HCT116 (cell line): ENCODE data around the gene SEMA4C. TPM values are rescaled to one million over a fixed set of nuclear protein-coding genes. Genes with fewer than 3 reads are reported as not detected.

ENCODE experiments used
- ATAC-seq: fragments of 200-7000 bp; cut with Tn5 transposase; 2 replicates; pipeline ENCODE4 v1.9.1; 2020; ENCODE audit warnings: mild to moderate bottlenecking, moderate library complexity
- BruUV-seq: library from RNA; stranded (reverse); fragments of 400-500 nt; replicated peaks from 2 replicates; lab custom pipeline; 2021; lab: Mats Ljungman, UMichigan
- CTCF ChIA-PET: fragments of 300-600 bp; sonication (Branson Sonifier 250); formaldehyde crosslinking; loops from one replicate; lab custom pipeline; 2021; ENCODE audit warnings: antibody characterized with exemption; lab: Charles Lee
- POLR2A ChIA-PET: fragments of 300-600, 350-600 bp; sonication (Branson Sonifier 250); formaldehyde crosslinking; loops from one replicate; lab custom pipeline; 2021; ENCODE audit warnings: antibody characterized with exemption; lab: Charles Lee
- RAD21 ChIA-PET, 2 experiments: fragments of 300-600 bp; sonication (Branson Sonifier 250); formaldehyde crosslinking; loops; one replicate each; lab custom pipeline; 2023; ENCODE audit warnings: low total read pairs in 2 of 2; ENCODE audit not compliant: uncharacterized antibody in 2 of 2, unreplicated experiment in 2 of 2, low non-redundant PET in 1 of 2; lab: Charles Lee
- DNase-seq: peaks from one replicate; pipeline ENCODE4 v3.0.0-alpha.2; 2010; ENCODE audit warnings: low read depth, low spot score
- H2AFZ ChIP-seq: fragments of 200-600 bp; shearing (Covaris generic), sonication (generic); 2 replicates; pipeline ENCODE4 v1.6.1; 2017; ENCODE audit warnings: low read depth, mixed run types, mixed read lengths, antibody characterized with exemption, low read length; ENCODE audit not compliant: poor library complexity, severe bottlenecking
- H3K27ac ChIP-seq: 2 replicates; pipeline ENCODE4 v1.5.1; 2012; ENCODE audit warnings: low read depth, low read length
- H3K27me3 ChIP-seq: fragments of 200-600 bp; sonication (generic); 2 replicates; pipeline ENCODE4 v1.6.1; 2016; ENCODE audit warnings: mixed run types, low read length, mixed read lengths; ENCODE audit not compliant: insufficient read depth
- H3K36me3 ChIP-seq, 2 experiments: fragments of 200-500 bp in 1 of 2; fragments of 200-600 bp in 1 of 2; sonication (Bioruptor generic) in 1 of 2; sonication (generic) in 1 of 2; 2 replicates each; pipeline versions ENCODE4 v1.5.1 to v1.6.1; 2014 to 2016; ENCODE audit warnings: low read length in 2 of 2, inconsistent platforms in 1 of 2, mixed read lengths in 1 of 2, mixed run types in 1 of 2; ENCODE audit not compliant: insufficient read depth in 2 of 2, control insufficient read depth in 1 of 2
- H3K4me1 ChIP-seq, 2 experiments: fragments of 200-600 bp in 1 of 2; sonication (generic) in 1 of 2; 2 replicates each; pipeline versions ENCODE4 v1.5.1 to v1.6.1; 2012 to 2017; ENCODE audit warnings: low read length in 2 of 2, inconsistent platforms in 1 of 2, mild to moderate bottlenecking in 1 of 2, mixed read lengths in 1 of 2, mixed run types in 1 of 2, moderate library complexity in 1 of 2; ENCODE audit not compliant: insufficient read depth in 2 of 2, control insufficient read depth in 1 of 2
- H3K4me2 ChIP-seq: fragments of 200-600 bp; sonication (generic); 2 replicates; pipeline ENCODE4 v1.6.1; 2017; ENCODE audit warnings: mixed run types, low read length, mixed read lengths
- H3K4me3 ChIP-seq, 2 experiments: fragments of 200-600 bp in 1 of 2; sonication (generic) in 1 of 2; replicated peaks in 1 of 2; 2 replicates each; pipeline ENCODE4 v1.5.1; 2011 to 2016; ENCODE audit warnings: low read length in 2 of 2, control low read depth in 1 of 2, low read depth in 1 of 2, mild to moderate bottlenecking in 1 of 2, mixed read lengths in 1 of 2, mixed run types in 1 of 2
- H3K79me2 ChIP-seq: fragments of 200-600 bp; sonication (generic); 2 replicates; pipeline ENCODE4 v1.6.1; 2017; ENCODE audit warnings: mild to moderate bottlenecking, mixed run types, low read length, moderate library complexity, mixed read lengths; ENCODE audit not compliant: insufficient read depth
- H3K9ac ChIP-seq: fragments of 200-600 bp; sonication (generic); 2 replicates; pipeline ENCODE4 v1.6.1; 2016; ENCODE audit warnings: low read length, mixed read lengths
- H3K9me2 ChIP-seq: fragments of 200-600 bp; sonication (generic), shearing (Covaris generic); 2 replicates; pipeline ENCODE4 v1.6.1; 2017; ENCODE audit warnings: mixed run types, mild to moderate bottlenecking, moderate library complexity; ENCODE audit not compliant: insufficient read depth
- H3K9me3 ChIP-seq, 2 experiments: fragments of 200-500 bp in 1 of 2; fragments of 200-600 bp in 1 of 2; sonication (Bioruptor generic) in 1 of 2; sonication (generic) in 1 of 2; 2 replicates each; pipeline ENCODE4 v1.6.1; 2014 to 2017; ENCODE audit warnings: low read length in 2 of 2, mixed read lengths in 2 of 2, inconsistent platforms in 1 of 2, low read depth in 1 of 2, mild to moderate bottlenecking in 1 of 2, mixed run types in 1 of 2, moderate library complexity in 1 of 2; ENCODE audit not compliant: control insufficient read depth in 1 of 2, insufficient read depth in 1 of 2
- H4K20me1 ChIP-seq: fragments of 200-600 bp; sonication (generic), shearing (Covaris generic); 2 replicates; pipeline ENCODE4 v1.6.1; 2017; ENCODE audit warnings: mixed run types, mild to moderate bottlenecking, moderate library complexity; ENCODE audit not compliant: insufficient read depth
- CTCF ChIP-seq, 3 experiments: fragments of 200-600 bp in 1 of 3; sonication (generic) in 1 of 3; IDR thresholded peaks in 2 of 3; conservative IDR thresholded peaks in 1 of 3; 2 replicates each; pipeline ENCODE4 v1.5.1; 2012 to 2017; ENCODE audit warnings: low read depth in 2 of 3, low read length in 2 of 3, antibody characterized with exemption in 1 of 3, borderline replicate concordance in 1 of 3, control low read depth in 1 of 3, mild to moderate bottlenecking in 1 of 3, mixed read lengths in 1 of 3, mixed run types in 1 of 3, moderate library complexity in 1 of 3; ENCODE audit not compliant: insufficient read depth in 1 of 3
- ELF1 ChIP-seq: IDR thresholded peaks from 2 replicates; pipeline ENCODE4 v1.6.1; 2012; ENCODE audit warnings: low read depth, borderline replicate concordance
- EZH2 ChIP-seq: fragments of 200-600 bp; sonication (generic); IDR thresholded peaks from 2 replicates; pipeline ENCODE4 v1.6.1; 2017; ENCODE audit warnings: antibody characterized with exemption, mixed run types
- EZH2phosphoT487 ChIP-seq: fragments of 200-600 bp; IDR thresholded peaks from 2 replicates; pipeline ENCODE4 v1.6.1; 2018; ENCODE audit warnings: antibody characterized with exemption, borderline replicate concordance
- MAX ChIP-seq: IDR thresholded peaks from 2 replicates; pipeline ENCODE4 v1.6.1; 2012
- POLR2A ChIP-seq: IDR thresholded peaks from 2 replicates; pipeline ENCODE4 v1.7.0; 2011; ENCODE audit warnings: borderline replicate concordance; ENCODE audit not compliant: insufficient read depth, insufficient read length; ENCODE audit errors: extremely low read depth
- RAD21 ChIP-seq: IDR thresholded peaks from 2 replicates; pipeline ENCODE4 v1.6.1; 2012; ENCODE audit warnings: low read depth, mild to moderate bottlenecking
- SIN3A ChIP-seq: IDR thresholded peaks from 2 replicates; pipeline ENCODE4 v1.6.1; 2012; ENCODE audit warnings: low read depth
- TCF7L2 ChIP-seq: IDR thresholded peaks from 2 replicates; pipeline ENCODE4 v1.7.0; 2011; ENCODE audit warnings: borderline replicate concordance, inconsistent platforms; ENCODE audit not compliant: insufficient read depth, insufficient read length; ENCODE audit errors: extremely low read depth
- ZBTB33 ChIP-seq: IDR thresholded peaks from 2 replicates; pipeline ENCODE4 v1.6.1; 2011; ENCODE audit warnings: mild to moderate bottlenecking, low read length, moderate library complexity; ENCODE audit not compliant: insufficient replicate concordance; ENCODE audit errors: extremely low read depth
- ZNF274 ChIP-seq: fragments of 200-500 bp; sonication (Bioruptor generic); IDR thresholded peaks from 2 replicates; pipeline ENCODE4 v1.6.1; 2014; ENCODE audit warnings: mild to moderate bottlenecking, low read depth, low read length, inconsistent platforms
- intact Hi-C: fragments of 100-400 bp; cut with micrococcal nuclease; formaldehyde crosslinking; loops from 2 replicates; pipeline ENCODE4 v1.10.0; 2022
- total RNA-seq: library from RNA; stranded (reverse); gene quantifications from one replicate; pipeline ENCODE4 v1.2.1, GENCODE V29; 2021; ENCODE audit not compliant: unreplicated experiment

Gene SEMA4C
- total RNA-seq, 1 experiment from 2014 or later = 25.4 TPM

- Histone ChIP-seq H3K9me3 (no peaks in the 10 kb centered on the region), H3K9ac (no peak overlapping the region), H3K27ac (no peak overlapping the region), H4K20me1 (no peaks in the 10 kb centered on the region), H3K4me1 (no peaks in the 10 kb centered on the region), H3K79me2 (no peaks in the 10 kb centered on the region), H3K4me2 (no peak overlapping the region), H3K9me2 (no peaks in the 10 kb centered on the region), H3K36me3 (no peaks in the 10 kb centered on the region), H3K27me3 (0 out of 2 replicates have a peak, but pooled peaks cover 5% of the 10 kb centered on the region), H2AFZ (no peak overlapping the region), H3K4me3 (no peak overlapping the region)
- ChIA-PET RAD21 (no interaction called here), POLR2A (interaction anchor here (0.6 kb wide), 1 partner anchor 10 kb away, joined by 4 read pairs; no protein-coding TSS in a partner anchor), CTCF (no interaction called here)
- no TSS peak for BruUV-seq
- DNase-seq (no peak), ATAC-seq (no peak)
- intact Hi-C loops = no loop called here
- TF ChIP-seq ZBTB33 (no peak), CTCF (IDR thresholded peaks at IDR 0.05 in 2 of 3, conservative IDR thresholded peaks at IDR 0.05 in 1 of 3; ENCODE audit: borderline replicate concordance in 1 of 3, insufficient read depth in 1 of 3, low read depth in 2 of 3, low read length in 2 of 3) (no peak), EZH2 (no peak)
These were observed 46.3 kb upstream of the SEMA4C start for GRCh38 chr2:96916156-96916630.

- CTCF ChIA-PET = no interaction called here
- Histone ChIP-seq H3K27ac (no peak overlapping the region), H3K36me3 (no peaks in the 10 kb centered on the region), H4K20me1 (no peaks in the 10 kb centered on the region), H3K9ac (no peak overlapping the region), H2AFZ (no peak overlapping the region), H3K4me1 (no peaks in the 10 kb centered on the region), H3K79me2 (no peaks in the 10 kb centered on the region), H3K4me2 (no peak overlapping the region), H3K4me3 (no peak overlapping the region), H3K27me3 (no peaks in the 10 kb centered on the region), H3K9me2 (no peaks in the 10 kb centered on the region), H3K9me3 (no peaks in the 10 kb centered on the region)
- RAD21 ChIA-PET = no interaction called here
- POLR2A ChIA-PET = no interaction called here
- intact Hi-C loops = no loop called here
- DNase-seq (no peak), ATAC-seq (no peak)
- BruUV-seq = no TSS peak
- TF ChIP-seq SIN3A (no peak), RAD21 (no peak), ZNF274 (no peak), EZH2phosphoT487 (no peak), MAX (no peak), POLR2A (no peak), ELF1 (no peak), CTCF (IDR thresholded peaks at IDR 0.05 in 2 of 3, conservative IDR thresholded peaks at IDR 0.05 in 1 of 3; ENCODE audit: borderline replicate concordance in 1 of 3, insufficient read depth in 1 of 3, low read depth in 2 of 3, low read length in 2 of 3) (no peak), TCF7L2 (no peak)
These were observed 44.5 kb upstream of the SEMA4C start for GRCh38 chr2:96914332-96914731.
